CD14-positive monocyte (primary cell): Measurements from ENCODE around the gene DLD. TPM values are rescaled to one million over a fixed set of nuclear protein-coding genes. Genes with fewer than 3 reads are reported as not detected.

Experiments used
- DNase-seq, 3 donors: peaks; one replicate each; pipeline ENCODE4 v3.0.0-alpha.2; 2011 to 2022
- H2AFZ ChIP-seq: 2 replicates; pipeline ENCODE4 v1.6.0; 2012; ENCODE audit warnings: mild to moderate bottlenecking, low read depth, low read length, inconsistent platforms; ENCODE audit not compliant: insufficient read depth, poor library complexity, severe bottlenecking
- H3K27ac ChIP-seq, 2 donors: 1 replicate in 1 of 2; 2 replicates in 1 of 2; pipeline ENCODE4 v1.5.1; 2012 to 2013; ENCODE audit warnings: low read length in 2 of 2, control low read depth in 1 of 2, inconsistent platforms in 1 of 2, low read depth in 1 of 2, mild to moderate bottlenecking in 1 of 2
- H3K27me3 ChIP-seq, 2 donors: one replicate each; pipeline versions ENCODE4 v1.6.0 to v1.6.1; 2011 to 2013; ENCODE audit warnings: low read length in 2 of 2; ENCODE audit not compliant: control insufficient read depth in 2 of 2, insufficient read depth in 2 of 2
- H3K36me3 ChIP-seq, 2 donors: replicated peaks in 1 of 2; 1 replicate in 1 of 2; 2 replicates in 1 of 2; pipeline versions ENCODE4 v1.5.1 to v1.6.1; 2012 to 2013; ENCODE audit warnings: low read length in 2 of 2, control low read depth in 1 of 2, inconsistent platforms in 1 of 2, mild to moderate bottlenecking in 1 of 2; ENCODE audit not compliant: insufficient read depth in 2 of 2, control insufficient read depth in 1 of 2
- H3K4me1 ChIP-seq, 2 donors: 1 replicate in 1 of 2; 2 replicates in 1 of 2; pipeline versions ENCODE4 v1.5.1 to v1.6.1; 2012 to 2013; ENCODE audit warnings: low read length in 2 of 2, control low read depth in 1 of 2, inconsistent platforms in 1 of 2, mild to moderate bottlenecking in 1 of 2, moderate library complexity in 1 of 2; ENCODE audit not compliant: insufficient read depth in 2 of 2, control insufficient read depth in 1 of 2
- H3K4me2 ChIP-seq: replicated peaks from 2 replicates; pipeline ENCODE3; 2012; ENCODE audit warnings: low read length, moderate library complexity, mild to moderate bottlenecking; ENCODE audit not compliant: poor library complexity, severe bottlenecking; ENCODE audit errors: extremely low read depth
- H3K4me3 ChIP-seq, 3 experiments: fragments of 200-600 bp in 1 of 3; sonication (generic) in 1 of 3; replicated peaks in 1 of 3; 1 replicate in 2 of 3; 2 replicates in 1 of 3; pipeline ENCODE4 v1.5.1; 2011 to 2013; ENCODE audit warnings: low read length in 3 of 3, mild to moderate bottlenecking in 3 of 3, control low read depth in 2 of 3, low read depth in 2 of 3, inconsistent platforms in 1 of 3, moderate library complexity in 1 of 3
- H3K79me2 ChIP-seq: 2 replicates; pipeline ENCODE4 v1.6.0; 2012; ENCODE audit warnings: mild to moderate bottlenecking, control low read depth, inconsistent platforms, low read length, moderate library complexity; ENCODE audit not compliant: insufficient read depth
- H3K9ac ChIP-seq: 2 replicates; pipeline ENCODE4 v1.6.0; 2017; ENCODE audit warnings: low read length, mild to moderate bottlenecking; ENCODE audit not compliant: insufficient read depth, poor library complexity, severe bottlenecking
- H3K9me3 ChIP-seq, 2 donors: replicated peaks in 1 of 2; 1 replicate in 1 of 2; 2 replicates in 1 of 2; pipeline versions ENCODE4 v1.5.1 to v1.6.1; 2012 to 2013; ENCODE audit warnings: low read length in 2 of 2, control low read depth in 1 of 2; ENCODE audit not compliant: control insufficient read depth in 1 of 2, insufficient read depth in 1 of 2
- H4K20me1 ChIP-seq: 2 replicates; pipeline ENCODE4 v1.6.0; 2012; ENCODE audit warnings: mild to moderate bottlenecking, low read length, control low read depth, moderate library complexity; ENCODE audit not compliant: insufficient read depth
- H3K27ac Mint-ChIP-seq, 7 donors: one replicate each; pipeline ENCODE4 v1.8.0; 2020; ENCODE audit warnings: mild to moderate bottlenecking in 7 of 7, mixed read lengths in 7 of 7, moderate library complexity in 6 of 7, inconsistent platforms in 2 of 7
- H3K27me3 Mint-ChIP-seq, 3 donors: one replicate each; pipeline ENCODE4 v1.8.0; 2021 to 2022; ENCODE audit warnings: low read depth in 3 of 3, mild to moderate bottlenecking in 3 of 3, mixed read lengths in 3 of 3, moderate library complexity in 3 of 3, inconsistent platforms in 1 of 3
- H3K36me3 Mint-ChIP-seq, 2 donors: one replicate each; pipeline ENCODE4 v1.8.0; 2020; ENCODE audit warnings: mixed read lengths in 2 of 2, inconsistent platforms in 1 of 2, mild to moderate bottlenecking in 1 of 2
- H3K4me1 Mint-ChIP-seq: one replicate; pipeline ENCODE4 v1.8.0; 2020; ENCODE audit warnings: mild to moderate bottlenecking, mixed read lengths
- H3K4me3 Mint-ChIP-seq, 2 donors: one replicate each; pipeline ENCODE4 v1.8.0; 2020; ENCODE audit warnings: mild to moderate bottlenecking in 2 of 2, mixed read lengths in 2 of 2, moderate library complexity in 1 of 2
- H3K9me3 Mint-ChIP-seq, 7 donors: one replicate each; pipeline ENCODE4 v1.8.0; 2020 to 2022; ENCODE audit warnings: mixed read lengths in 7 of 7, mild to moderate bottlenecking in 6 of 7, moderate library complexity in 6 of 7, inconsistent platforms in 2 of 7
- CTCF ChIP-seq: fragments of 200-600 bp; IDR thresholded peaks from one replicate; pipeline ENCODE4 v1.8.0; 2022; ENCODE audit warnings: antibody characterized with exemption, mild to moderate bottlenecking
- WGBS: methylation state at CpG from one replicate; pipeline ENCODE4 v1.1.5; 2013; ENCODE audit warnings: missing lambda C conversion rate; ENCODE audit not compliant: insufficient coverage; 5-methylcytosine and 5-hydroxymethylcytosine counted together
- intact Hi-C, 2 donors: fragments of 100-400 bp; cut with micrococcal nuclease; formaldehyde crosslinking; loops; one replicate each; pipeline versions ENCODE4 v1.15.0 to v1.15.1; 2023
- polyA plus RNA-seq, 3 donors: library from polyadenylated mRNA; depleted of rRNA in 1 of 3; unstranded in 2 of 3; stranded (reverse) in 1 of 3; fragments of 300-500 nt in 2 of 3; fragments of >200 nt in 1 of 3; fragmentation: Illumina TruSeq in 2 of 3; gene quantifications; 1 replicate in 2 of 3; 2 replicates in 1 of 3; pipeline ENCODE4 v1.2.3, GENCODE V29; 2012 to 2021

Gene DLD
- polyA plus RNA-seq, 3 donors, result 54.5 to 73.6 (median 70.1) TPM

DNA sequence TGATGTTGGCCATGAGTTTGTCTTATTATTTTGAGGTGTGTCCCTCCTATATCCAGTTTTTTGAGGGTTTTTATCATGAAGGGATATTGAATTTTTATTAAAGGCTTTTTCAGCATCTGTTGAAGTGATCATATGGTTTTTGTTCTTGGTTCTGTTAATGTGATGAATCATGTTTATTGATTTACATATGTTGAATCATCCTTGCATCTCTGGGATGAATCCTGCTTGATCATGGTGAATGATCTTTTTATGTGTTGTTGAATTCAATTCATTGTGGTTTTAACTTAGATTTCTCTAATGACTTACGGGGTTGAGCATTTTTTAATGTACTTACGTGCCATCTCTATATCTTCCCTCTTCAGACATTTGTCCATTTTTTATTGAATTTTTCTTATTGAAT is 22.9 kb downstream of the DLD start:
- intact Hi-C loops, result no loop called here
- Histone ChIP-seq H4K20me1 (peaks cover 9% of the 10 kb centered on the region), H2AFZ (no peak overlapping the region), H3K4me2 (no peak overlapping the region), H3K27ac (peak overlapping the region in 1 of 2 donors; percentile 56), H3K4me3 (no peak overlapping the region), H3K4me1 (peaks cover 8 to 21% of the 10 kb centered on the region in 2 donors), H3K9ac (no peak overlapping the region), H3K36me3 (peaks cover 64 to 77% of the 10 kb centered on the region in 2 donors), H3K79me2 (peaks cover 39% of the 10 kb centered on the region), H3K27me3 (no peaks in the 10 kb centered on the region), H3K9me3 (no peaks in the 10 kb centered on the region)
- H3K27me3 Mint-ChIP-seq, result no peaks in the 10 kb centered on the region
- no peak for TF ChIP-seq CTCF
- peaks cover 25% of the 10 kb centered on the region for H3K4me1 Mint-ChIP-seq
- H3K9me3 Mint-ChIP-seq, result peaks cover 0 to 2% (median 0%) of the 10 kb centered on the region in 7 donors
- H3K4me3 Mint-ChIP-seq, result no peak overlapping the region
- H3K36me3 Mint-ChIP-seq, result peaks cover 73 to 86% of the 10 kb centered on the region in 2 donors
- DNase-seq, result peak in 1 of 3 donors; percentile 25
- WGBS, result no CpG with 5 or more reads among the region's 2 CpGs
- peak overlapping the region; percentile 7 to 76 (median 57) for H3K27ac Mint-ChIP-seq

DNA sequence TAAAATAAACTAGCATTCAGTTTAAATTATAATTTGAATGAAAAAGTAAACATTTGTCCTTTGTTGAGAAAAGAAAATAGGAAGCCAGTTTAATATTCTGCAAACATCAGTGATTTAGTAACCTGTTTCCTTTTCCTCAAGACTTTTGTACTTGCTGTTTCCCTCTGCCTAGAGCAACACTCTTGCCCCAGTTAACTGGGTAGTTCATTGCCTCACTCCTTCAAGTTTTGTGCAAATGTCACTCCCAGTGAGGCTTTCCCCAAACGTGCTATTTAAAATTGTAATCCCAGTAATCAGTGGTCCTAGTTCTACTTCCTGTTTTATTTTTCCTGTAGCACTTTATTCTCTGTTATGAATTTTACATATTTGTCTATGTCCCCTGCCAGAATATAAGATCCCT is 23.8 kb downstream of the DLD start:
- Histone ChIP-seq H3K4me2 (no peak overlapping the region), H3K36me3 (peaks cover 66 to 77% of the 10 kb centered on the region in 2 donors), H3K4me1 (peaks cover 8 to 21% of the 10 kb centered on the region in 2 donors), H3K79me2 (peaks cover 39% of the 10 kb centered on the region), H3K27ac (peak overlapping the region in 1 of 2 donors; percentile 43), H3K27me3 (no peaks in the 10 kb centered on the region), H4K20me1 (peaks cover 9% of the 10 kb centered on the region), H3K9ac (no peak overlapping the region), H3K9me3 (no peaks in the 10 kb centered on the region), H3K4me3 (no peak overlapping the region), H2AFZ (no peak overlapping the region)
- Mint-ChIP-seq H3K9me3 (peaks cover 0 to 2% (median 0%) of the 10 kb centered on the region in 7 donors), H3K4me1 (peaks cover 25% of the 10 kb centered on the region), H3K4me3 (peak overlapping the region in 1 of 2 donors; percentile 54), H3K36me3 (peaks cover 74 to 85% of the 10 kb centered on the region in 2 donors), H3K27ac (peak overlapping the region; percentile 5 to 87 (median 79)), H3K27me3 (no peaks in the 10 kb centered on the region)
- TF ChIP-seq CTCF, result no peak
- WGBS, result no CpG with 5 or more reads among the region's 1 CpG
- intact Hi-C loops, result no loop called here
- peak; percentile 15 to 41 (median 38) for DNase-seq
